ENCODE data around the gene LRRC26.

LRRC26 gene

GRCh38 chr9:137206602-137207001 lies 36.8 kb upstream of the LRRC26 start:
- Mint-ChIP-seq H3K4me3 (peak overlapping the region; percentile 96), H3K4me1 (peaks cover 46% of the 10 kb centered on the region), H3K9me3 (no peaks in the 10 kb centered on the region), H3K27ac (peak overlapping the region; percentile 76), H3K27me3 (ENCODE audit: low read depth, poor library complexity) (no peaks in the 10 kb centered on the region), H3K36me3 (ENCODE audit: low read depth) (peaks cover 10% of the 10 kb centered on the region)
- no peak for DNase-seq
- TF ChIP-seq CTCF (IDR thresholded peaks at IDR 0.05): no peak

GRCh38 chr9:137205126-137206069 lies 35.5 kb upstream of the LRRC26 start, which contains the start of the genes NDOR1 and TMEM203:
TSS of gene NDOR1 (plus strand) at chr9:137205700. CDS start at chr9:137205778, 78 bp downstream.
TSS of gene TMEM203 (minus strand) at chr9:137205648. CDS start at chr9:137205414, 234 bp downstream.
- TF ChIP-seq CTCF (IDR thresholded peaks at IDR 0.05): no peak
- H3K4me3 Mint-ChIP-seq: peak within 1 kb of the TSS; percentile 96
- no peaks in the 10 kb centered on the region for H3K27me3 Mint-ChIP-seq (ENCODE audit: low read depth, poor library complexity)
- H3K36me3 Mint-ChIP-seq (ENCODE audit: low read depth): peaks cover 10% of the 10 kb centered on the region
- peak; percentile 98 for DNase-seq
- peak within 1 kb of the TSS; percentile 97 for H3K27ac Mint-ChIP-seq
- no peaks in the 10 kb centered on the region for H3K9me3 Mint-ChIP-seq
- H3K4me1 Mint-ChIP-seq: peaks cover 55% of the 10 kb centered on the region

GRCh38 chr9:137204731-137205125 lies 34.9 kb upstream of the LRRC26 start:
- TF ChIP-seq CTCF (IDR thresholded peaks at IDR 0.05): no peak
- no peak for DNase-seq
- no peaks in the 10 kb centered on the region for H3K27me3 Mint-ChIP-seq (ENCODE audit: low read depth, poor library complexity)
- H3K36me3 Mint-ChIP-seq (ENCODE audit: low read depth): peaks cover 10% of the 10 kb centered on the region
- H3K4me1 Mint-ChIP-seq: peaks cover 55% of the 10 kb centered on the region
- H3K27ac Mint-ChIP-seq: peak overlapping the region; percentile 85
- no peaks in the 10 kb centered on the region for H3K9me3 Mint-ChIP-seq
- peak overlapping the region; percentile 96 for H3K4me3 Mint-ChIP-seq

GRCh38 chr9:137202966-137203365 lies 33.1 kb upstream of the LRRC26 start:
- Mint-ChIP-seq H3K27me3 (ENCODE audit: low read depth, poor library complexity) (no peaks in the 10 kb centered on the region), H3K9me3 (no peaks in the 10 kb centered on the region), H3K4me1 (peaks cover 63% of the 10 kb centered on the region), H3K36me3 (ENCODE audit: low read depth) (peaks cover 10% of the 10 kb centered on the region), H3K27ac (no peak overlapping the region), H3K4me3 (peak overlapping the region; percentile 15)
- TF ChIP-seq CTCF (IDR thresholded peaks at IDR 0.05): no peak
- DNase-seq: no peak

GRCh38 chr9:137201205-137201868 lies 31.5 kb upstream of the LRRC26 start:
- Mint-ChIP-seq H3K27me3 (ENCODE audit: low read depth, poor library complexity) (no peaks in the 10 kb centered on the region), H3K4me1 (peaks cover 49% of the 10 kb centered on the region), H3K36me3 (ENCODE audit: low read depth) (no peaks in the 10 kb centered on the region), H3K27ac (peak overlapping the region; percentile 68), H3K4me3 (peak overlapping the region; percentile 84), H3K9me3 (no peaks in the 10 kb centered on the region)
- no peak for TF ChIP-seq CTCF (IDR thresholded peaks at IDR 0.05)
- DNase-seq: no peak

Data from nephron progenitor cell (in vitro differentiated cells).